ENCODE results near the gene FTSJ3.

GRCh38 chr17:63786117-63786516, 41.3 kb downstream of the FTSJ3 start:
- TF ChIP-seq CTCF (IDR thresholded peaks at IDR 0.05) (no peak), POLR2A (IDR thresholded peaks at IDR 0.05) (no peak)

Data from ovary (tissue), 3 donors.